IMR-90 (cell line): ENCODE results near the gene CD2BP2. TPM values are rescaled to one million over a fixed set of nuclear protein-coding genes. Genes with fewer than 3 reads are reported as not detected.

Experiments
- ATAC-seq: fragments of 200-7000 bp; cut with Tn5 transposase; 2 replicates; pipeline ENCODE4 v1.9.1; 2020; ENCODE audit warnings: low read depth, mild to moderate bottlenecking, moderate library complexity
- BruUV-seq: library from RNA; stranded (reverse); fragments of 400-500 nt; replicated peaks from 2 replicates; lab custom pipeline; 2021; lab: Mats Ljungman, UMichigan
- CTCF ChIA-PET: fragments of 300-600 bp; formaldehyde crosslinking; extraction: SDS; loops from one replicate; lab custom pipeline; 2021; ENCODE audit warnings: antibody characterized with exemption; lab: Yijun Ruan, JAX
- POLR2A ChIA-PET: fragments of 300-600 bp; sonication (Branson Sonifier 250); formaldehyde crosslinking; loops from one replicate; lab custom pipeline; 2022; ENCODE audit warnings: antibody characterized with exemption; ENCODE audit not compliant: unreplicated experiment; lab: Charles Lee
- DNase-seq: peaks from one replicate; pipeline ENCODE4 v3.0.0; 2013
- H2AFZ ChIP-seq: replicated peaks from 2 replicates; pipeline ENCODE3; 2013; ENCODE audit warnings: low read length, mild to moderate bottlenecking; ENCODE audit not compliant: poor library complexity
- H2AK5ac ChIP-seq: 2 replicates; pipeline ENCODE4 v1.6.1; 2013; ENCODE audit warnings: low read depth, low read length, inconsistent platforms
- H2AK9ac ChIP-seq: replicated peaks from 2 replicates; pipeline ENCODE3; 2013; ENCODE audit warnings: mild to moderate bottlenecking, low read depth, low read length, moderate library complexity; ENCODE audit not compliant: poor library complexity
- H2BK120ac ChIP-seq: 2 replicates; pipeline ENCODE4 v1.6.1; 2013; ENCODE audit warnings: low read depth, low read length, inconsistent platforms
- H2BK15ac ChIP-seq: 3 replicates; pipeline ENCODE4 v1.6.1; 2013; ENCODE audit warnings: low read depth, low read length, inconsistent platforms
- H2BK20ac ChIP-seq: 2 replicates; pipeline ENCODE4 v1.6.1; 2013; ENCODE audit warnings: low read depth, mild to moderate bottlenecking, inconsistent platforms, low read length, moderate library complexity
- H2BK5ac ChIP-seq: 2 replicates; pipeline ENCODE4 v1.6.1; 2013; ENCODE audit warnings: mild to moderate bottlenecking, low read depth, low read length, inconsistent platforms; ENCODE audit not compliant: poor library complexity, severe bottlenecking
- H3K14ac ChIP-seq: replicated peaks from 2 replicates; pipeline ENCODE4 v1.6.1; 2013; ENCODE audit warnings: low read depth, low read length, inconsistent platforms
- H3K18ac ChIP-seq: 2 replicates; pipeline ENCODE4 v1.6.1; 2013; ENCODE audit warnings: low read depth, low read length, control low read depth
- H3K23ac ChIP-seq: 2 replicates; pipeline ENCODE4 v1.6.1; 2013; ENCODE audit warnings: low read depth, low read length, inconsistent platforms
- H3K27ac ChIP-seq: 2 replicates; pipeline ENCODE4 v1.5.1; 2013; ENCODE audit warnings: mild to moderate bottlenecking, control low read depth, low read length; ENCODE audit not compliant: insufficient read depth
- H3K27me3 ChIP-seq: 2 replicates; pipeline ENCODE4 v1.6.1; 2013; ENCODE audit warnings: low read length; ENCODE audit not compliant: control insufficient read depth, insufficient read depth
- H3K36me3 ChIP-seq: 2 replicates; pipeline ENCODE4 v1.6.1; 2013; ENCODE audit warnings: low read length, mixed read lengths; ENCODE audit not compliant: control insufficient read depth, insufficient read depth
- H3K4ac ChIP-seq: 2 replicates; pipeline ENCODE4 v1.6.1; 2013; ENCODE audit warnings: low read depth, low read length, inconsistent platforms
- H3K4me1 ChIP-seq: 2 replicates; pipeline ENCODE4 v1.6.1; 2013; ENCODE audit warnings: low read length, mixed read lengths; ENCODE audit not compliant: control insufficient read depth, insufficient read depth
- H3K4me2 ChIP-seq: 2 replicates; pipeline ENCODE4 v1.6.1; 2013; ENCODE audit warnings: low read depth, mild to moderate bottlenecking, control low read depth, low read length, moderate library complexity
- H3K4me3 ChIP-seq: 2 replicates; pipeline ENCODE4 v1.5.1; 2013; ENCODE audit warnings: low read depth, mild to moderate bottlenecking, control low read depth, low read length, moderate library complexity; ENCODE audit not compliant: insufficient read depth
- H3K56ac ChIP-seq: 2 replicates; pipeline ENCODE4 v1.6.1; 2013; ENCODE audit warnings: low read length, inconsistent platforms; ENCODE audit not compliant: insufficient read depth; ENCODE audit errors: extremely low read depth
- H3K79me1 ChIP-seq, 2 experiments: 2 replicates each; pipeline ENCODE4 v1.6.1; 2013; ENCODE audit warnings: low read length in 2 of 2, inconsistent platforms in 1 of 2, low read depth in 1 of 2
- H3K9ac ChIP-seq: 2 replicates; pipeline ENCODE4 v1.6.1; 2013; ENCODE audit warnings: low read depth, low read length, control low read depth
- H3K9me1 ChIP-seq: 2 replicates; pipeline ENCODE4 v1.6.1; 2013; ENCODE audit warnings: low read length, inconsistent platforms; ENCODE audit not compliant: insufficient read depth
- H3K9me3 ChIP-seq: 2 replicates; pipeline ENCODE4 v1.6.1; 2013; ENCODE audit warnings: low read length; ENCODE audit not compliant: control insufficient read depth, insufficient read depth
- H4K20me1 ChIP-seq: 2 replicates; pipeline ENCODE4 v1.6.1; 2013; ENCODE audit warnings: low read length, inconsistent platforms; ENCODE audit not compliant: insufficient read depth
- H4K5ac ChIP-seq: 2 replicates; pipeline ENCODE4 v1.6.1; 2013; ENCODE audit warnings: mild to moderate bottlenecking, low read depth, low read length, control low read depth
- H4K8ac ChIP-seq, 2 experiments: 2 replicates each; pipeline ENCODE4 v1.6.1; 2013; ENCODE audit warnings: low read depth in 2 of 2, low read length in 2 of 2, control low read depth in 1 of 2, inconsistent platforms in 1 of 2
- H4K91ac ChIP-seq: 2 replicates; pipeline ENCODE4 v1.6.1; 2013; ENCODE audit warnings: low read depth, low read length, inconsistent platforms; ENCODE audit not compliant: insufficient read depth
- BHLHE40 ChIP-seq: fragments of 150-350 bp; IDR thresholded peaks from 2 replicates; pipeline ENCODE4 v1.6.1; 2016; ENCODE audit warnings: mild to moderate bottlenecking, low read depth, low read length
- CEBPB ChIP-seq: IDR thresholded peaks from 2 replicates; pipeline ENCODE4 v1.6.1; 2012; ENCODE audit warnings: low read depth, low read length, improper control_type of control experiment
- CTCF ChIP-seq: conservative IDR thresholded peaks from 2 replicates; pipeline ENCODE4 v1.5.1; 2012; ENCODE audit warnings: mild to moderate bottlenecking, low read depth, low read length, improper control_type of control experiment
- ELK1 ChIP-seq: fragments of 150-350 bp; IDR thresholded peaks from 2 replicates; pipeline ENCODE4 v1.6.1; 2016; ENCODE audit warnings: low read depth, mild to moderate bottlenecking, low read length, moderate library complexity, borderline replicate concordance
- FOS ChIP-seq: fragments of 150-350 bp; IDR thresholded peaks from 2 replicates; pipeline ENCODE4 v1.6.1; 2016; ENCODE audit warnings: low read depth, low read length
- MAFK ChIP-seq: IDR thresholded peaks from 2 replicates; pipeline ENCODE4 v1.6.1; 2012; ENCODE audit warnings: low read depth, low read length, improper control_type of control experiment
- MXI1 ChIP-seq: IDR thresholded peaks from 2 replicates; pipeline ENCODE4 v1.6.1; 2012; ENCODE audit warnings: low read depth, mild to moderate bottlenecking, low read length, moderate library complexity, borderline replicate concordance
- NFE2L2 ChIP-seq: fragments of 150-350 bp; IDR thresholded peaks from 2 replicates; pipeline ENCODE4 v1.6.1; 2016; ENCODE audit warnings: low read depth, mild to moderate bottlenecking, low read length
- POLR2A ChIP-seq: IDR thresholded peaks from 2 replicates; pipeline ENCODE4 v1.6.1; 2012; ENCODE audit warnings: mild to moderate bottlenecking, low read depth, low read length
- RAD21 ChIP-seq: IDR thresholded peaks from 2 replicates; pipeline ENCODE4 v1.6.1; 2012; ENCODE audit warnings: low read length, improper control_type of control experiment
- RCOR1 ChIP-seq: IDR thresholded peaks from 2 replicates; pipeline ENCODE4 v1.6.1; 2012; ENCODE audit warnings: mild to moderate bottlenecking, low read length, improper control_type of control experiment; ENCODE audit not compliant: insufficient replicate concordance
- RFX5 ChIP-seq: IDR thresholded peaks from 2 replicates; pipeline ENCODE4 v1.8.0; 2012; ENCODE audit warnings: low read depth, mild to moderate bottlenecking, low read length, moderate library complexity
- SMC3 ChIP-seq: fragments of 150-350 bp; IDR thresholded peaks from 2 replicates; pipeline ENCODE4 v1.6.1; 2016; ENCODE audit warnings: low read depth, mild to moderate bottlenecking, antibody characterized with exemption, low read length, moderate library complexity
- WGBS, 2 experiments: methylation state at CpG; one replicate each; pipeline versions ENCODE4 v1.1.5 to v1.1.7; 2013; ENCODE audit warnings: missing lambda C conversion rate in 2 of 2; ENCODE audit not compliant: insufficient read length in 1 of 2; ENCODE audit errors: extremely low coverage in 2 of 2; 5-methylcytosine and 5-hydroxymethylcytosine counted together
- dilution Hi-C: fragments of 300-500 bp; cut with HindIII; formaldehyde crosslinking; loops from one replicate; pipeline ENCODE4 v1.14.3; 2018; ENCODE audit warnings: low sequenced_read_pairs; ENCODE audit not compliant: unreplicated experiment
- in situ Hi-C: fragments of 300-500 bp; cut with MboI; formaldehyde crosslinking; loops from 3 replicates; pipeline ENCODE4 v1.14.3; 2019; ENCODE audit warnings: low sequenced_read_pairs, inconsistent platforms, mixed read lengths
- intact Hi-C: fragments of 100-400 bp; cut with micrococcal nuclease; formaldehyde crosslinking; loops from 2 replicates; pipeline ENCODE4 v1.10.0; 2022
- polyA plus RNA-seq, 3 experiments: library from polyadenylated mRNA; depleted of rRNA; stranded (reverse); fragments of >200 nt; gene quantifications; 2 replicates each; pipeline ENCODE4 v1.2.3, GENCODE V29; 2012; ENCODE audit warnings: low replicate concordance in 1 of 3
- total RNA-seq: library from RNA; depleted of rRNA; stranded (reverse); fragments of >200 nt; gene quantifications from 2 replicates; pipeline ENCODE4 v1.2.3, GENCODE V29; 2012

CD2BP2 gene
- total and polyA plus RNA-seq, 2 of the 4 experiments (the other 2 are of a cell fraction), result 29.6 to 41.1 TPM

- Histone ChIP-seq H3K79me1 (peaks cover 15 to 68% of the 10 kb centered on the region in 2 experiments), H2AFZ (no peak overlapping the region), H4K20me1 (peaks cover 51% of the 10 kb centered on the region), H3K4ac (no peak overlapping the region), H2AK5ac (no peak overlapping the region), H2AK9ac (no peak overlapping the region), H4K8ac (no peak overlapping the region), H2BK20ac (no peak overlapping the region), H3K14ac (no peak overlapping the region), H3K4me1 (peaks cover 3% of the 10 kb centered on the region; the same call in 1 of the 2 replicates), H3K27me3 (no peaks in the 10 kb centered on the region), H3K4me3 (no peak overlapping the region), H2BK5ac (no peak overlapping the region), H3K9me1 (peaks cover 11% of the 10 kb centered on the region), H3K23ac (0 out of 2 replicates have a peak overlapping the region, but pooled peaks have one; percentile 10), H3K4me2 (no peak overlapping the region), H3K9me3 (no peaks in the 10 kb centered on the region), H3K36me3 (peaks cover 25% of the 10 kb centered on the region), H3K56ac (no peak overlapping the region), H3K27ac (no peak overlapping the region), H4K91ac (no peak overlapping the region), H4K5ac (no peak overlapping the region), H2BK120ac (no peak overlapping the region), H3K18ac (no peak overlapping the region), H2BK15ac (no peak overlapping the region), H3K9ac (no peak overlapping the region)
- ATAC-seq, result no peak
- ChIA-PET POLR2A (no interaction called here), CTCF (no interaction called here)
- intact Hi-C loops, result no loop called here
- DNase-seq, result no peak
- no TSS peak for BruUV-seq
- 93% methylated on average over 3 of the region's 10 CpGs; no CpG with 5 or more reads in 1 of the 2 experiments for WGBS, 2 experiments
- in situ Hi-C loops, result no loop called here
- dilution Hi-C loops, result no loop called here
- no peak for TF ChIP-seq CEBPB
- TF ChIP-seq RAD21, result no peak
- no peak for TF ChIP-seq NFE2L2
- no peak for TF ChIP-seq MAFK
- TF ChIP-seq POLR2A, result no peak
- TF ChIP-seq ELK1, result no peak
- TF ChIP-seq BHLHE40, result no peak
- TF ChIP-seq MXI1, result no peak
- TF ChIP-seq SMC3, result no peak
- TF ChIP-seq RCOR1, result no peak
- no peak for TF ChIP-seq CTCF
- no peak for TF ChIP-seq FOS
- TF ChIP-seq RFX5, result no peak
These were observed 10.1 kb upstream of the CD2BP2 start for GRCh38 chr16:30365200-30365599.
